Fibroblast of mammary gland (primary cell): ENCODE results near the gene HOXB7.
A peak's percentile ranks its signal among the peaks of the same experiment; 100 is the strongest.

Experiments used
- DNase-seq: peaks from one replicate; pipeline ENCODE4 v3.0.0-alpha.2; 2010; ENCODE audit warnings: low read depth
- H3K4me3 ChIP-seq: 2 replicates; pipeline ENCODE4 v1.5.1; 2011; ENCODE audit warnings: low read depth, mild to moderate bottlenecking, low read length, moderate library complexity; ENCODE audit not compliant: control insufficient read depth
- CTCF ChIP-seq: conservative IDR thresholded peaks from 2 replicates; pipeline ENCODE4 v1.5.1; 2011; ENCODE audit warnings: low read depth, low read length, inconsistent platforms; ENCODE audit not compliant: control insufficient read depth, insufficient read depth

HOXB7 gene

DNA sequence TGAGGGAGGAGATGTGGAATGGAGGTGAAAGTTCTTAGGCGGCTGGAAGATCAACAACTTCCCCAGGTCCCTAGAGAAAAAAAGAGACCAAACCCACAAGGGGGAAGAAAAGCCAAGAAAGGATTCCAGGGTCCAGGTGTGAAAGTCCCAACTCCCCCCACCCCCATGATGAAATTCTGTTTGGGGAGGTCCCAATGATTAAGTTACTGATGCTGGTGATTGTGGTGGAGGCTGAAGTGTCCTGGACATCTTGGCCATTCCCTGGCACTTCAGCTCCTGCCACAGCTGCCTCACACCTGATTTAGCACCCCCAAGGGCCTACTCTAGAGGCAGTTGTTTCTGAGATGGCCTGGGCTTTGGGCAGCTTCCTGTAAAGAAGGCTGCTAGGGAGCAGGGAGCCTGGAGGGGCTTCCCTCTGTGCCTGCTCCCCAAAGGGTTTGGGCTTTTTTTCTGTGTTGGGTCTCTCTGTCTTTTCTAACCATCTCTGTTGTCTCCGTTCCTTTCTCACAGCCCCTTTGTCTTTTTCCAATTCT lies 45.7 kb downstream of the HOXB7 start:
- TF ChIP-seq CTCF, result no peak
- DNase-seq, result no peak
- peak overlapping the region; percentile 55 for H3K4me3 ChIP-seq

DNA sequence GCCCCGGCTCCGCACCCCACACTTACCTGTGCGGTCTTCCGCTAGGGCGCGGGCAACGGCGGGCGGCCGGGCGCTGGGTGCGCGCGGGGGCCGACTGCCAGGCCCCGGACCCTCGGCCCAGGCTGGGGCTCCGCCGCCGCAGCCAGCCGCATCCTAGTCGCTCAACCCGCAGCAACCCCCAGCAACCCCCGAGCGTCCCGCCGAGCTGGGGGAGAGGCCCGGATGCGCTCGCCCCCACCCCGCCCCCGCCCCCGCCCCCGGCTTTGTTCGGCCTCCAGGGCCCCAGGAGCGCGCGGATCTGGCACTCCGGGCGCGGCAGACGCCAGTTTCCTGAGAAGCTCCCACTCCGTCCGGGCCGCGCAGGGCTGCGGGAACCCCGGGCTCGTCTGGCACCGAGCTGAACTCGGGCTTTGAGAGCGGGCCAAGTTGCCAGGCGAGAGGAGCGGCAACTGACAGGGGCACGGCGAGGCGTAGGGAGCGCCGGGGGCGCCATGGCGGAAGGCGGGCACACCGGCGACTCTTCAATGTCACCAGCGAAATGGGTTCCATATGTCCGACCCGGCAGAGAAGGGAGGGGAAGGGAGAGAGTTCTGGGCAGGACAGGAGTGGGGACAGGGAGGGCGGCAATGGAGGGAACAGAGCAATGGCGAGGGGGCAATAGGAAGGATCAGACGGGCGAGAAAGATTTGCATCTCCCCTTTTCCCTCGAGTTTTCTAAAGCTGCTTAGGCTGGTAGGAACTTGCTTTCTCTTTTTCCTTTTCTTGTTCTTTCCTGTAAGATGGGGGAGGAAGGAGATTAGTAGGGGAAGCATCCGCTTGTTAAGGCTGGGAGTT lies 46.4 kb downstream of the HOXB7 start:
- peak overlapping the region; percentile 55 for H3K4me3 ChIP-seq
- TF ChIP-seq CTCF, result no peak
- DNase-seq, result no peak

GRCh38 chr17:48563867-48564187 lies 47.0 kb downstream of the HOXB7 start:
- peak overlapping the region; percentile 35 for H3K4me3 ChIP-seq
- TF ChIP-seq CTCF, result no peak
- DNase-seq, result no peak

DNA sequence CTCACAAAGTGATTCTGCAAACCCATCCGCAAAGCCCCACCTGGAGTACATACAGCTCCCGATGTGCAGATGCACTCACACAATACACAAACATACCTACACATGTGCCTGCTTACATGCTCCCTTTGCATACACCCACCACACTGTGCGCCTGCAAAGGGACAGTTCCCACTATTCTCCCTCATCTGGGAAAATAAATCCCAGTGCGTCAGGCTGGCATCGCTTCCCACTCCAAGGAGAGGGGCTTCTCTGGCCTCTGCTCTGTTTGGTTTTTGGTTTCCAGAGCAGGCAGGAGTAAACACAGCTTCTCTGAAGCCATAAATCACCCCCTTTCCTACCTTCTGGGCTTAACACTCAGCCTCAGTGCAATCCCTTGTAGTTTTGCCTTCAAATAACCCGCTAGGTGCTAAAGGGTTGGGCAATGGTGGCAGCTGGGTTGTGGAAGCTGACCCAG lies 47.4 kb downstream of the HOXB7 start:
- TF ChIP-seq CTCF, result no peak
- no peak for DNase-seq
- peak overlapping the region; percentile 35 for H3K4me3 ChIP-seq

DNA sequence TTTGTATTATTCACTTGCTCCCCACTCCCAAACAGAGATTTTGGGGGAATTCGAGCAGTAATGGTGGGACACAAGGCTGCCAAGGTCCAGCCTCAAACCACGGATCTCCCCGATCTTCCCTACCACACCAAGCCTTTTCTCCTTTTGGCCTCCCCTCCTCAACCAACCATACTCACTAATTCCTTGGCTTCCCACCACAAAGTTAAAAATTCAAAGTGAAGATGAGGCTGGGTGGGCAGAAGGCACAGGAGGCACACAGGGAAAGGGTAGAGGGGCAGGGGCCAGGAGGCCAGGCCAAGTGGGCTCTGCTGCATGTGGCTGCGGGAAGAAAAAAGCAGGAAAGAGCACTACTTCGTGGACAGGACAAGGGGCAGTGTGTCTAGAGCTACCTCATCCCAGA lies 47.9 kb downstream of the HOXB7 start:
- no peak for TF ChIP-seq CTCF
- no peak overlapping the region for H3K4me3 ChIP-seq

DNA sequence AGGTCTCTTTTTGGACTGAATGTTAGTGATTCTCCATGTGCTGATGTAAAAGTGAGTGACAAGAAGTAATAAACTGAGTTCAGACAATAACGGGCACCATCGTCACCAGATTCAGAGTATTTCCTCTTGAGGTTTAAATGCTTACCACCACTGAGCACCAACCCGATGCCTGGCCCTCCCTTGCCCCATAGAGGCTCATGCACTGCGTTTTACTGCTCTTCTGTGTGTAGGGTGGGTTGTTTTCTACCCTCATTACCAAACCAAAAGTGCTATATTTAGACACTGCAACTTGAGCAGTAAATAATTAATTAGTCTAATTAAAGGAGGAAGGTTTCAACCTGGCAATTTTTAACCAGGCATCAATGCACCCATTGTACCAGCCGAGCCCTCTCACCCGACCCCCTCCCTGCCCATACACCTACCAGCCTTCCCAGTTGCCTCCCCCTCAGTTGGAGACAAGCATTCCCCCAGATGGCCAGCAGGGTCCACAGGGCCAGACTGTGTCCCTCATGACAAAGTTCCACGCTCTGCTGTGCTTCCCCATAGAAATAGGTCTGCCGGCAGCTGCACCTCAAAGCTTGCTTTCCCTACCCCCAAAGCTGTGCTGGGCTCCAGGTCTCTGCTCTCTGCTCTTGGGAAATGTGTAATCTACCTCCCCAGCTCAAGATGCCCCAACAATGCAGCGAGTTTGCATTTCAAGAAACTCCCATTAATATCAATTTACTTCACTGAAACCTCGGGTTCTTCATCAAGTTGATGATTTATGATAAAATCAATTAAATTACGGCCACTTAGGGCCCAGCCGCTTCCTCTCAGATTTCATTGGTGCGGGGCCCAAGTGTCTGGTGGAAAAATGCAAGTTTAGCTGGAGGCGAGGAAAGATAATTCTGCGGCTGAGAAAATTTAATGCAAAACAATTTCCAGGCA lies 48.7 kb downstream of the HOXB7 start:
- no peak overlapping the region for H3K4me3 ChIP-seq
- DNase-seq, result no peak
- peak; percentile 33 for TF ChIP-seq CTCF

More for the DNA sequence above, 47.9 kb downstream of the HOXB7 start:
- DNase-seq, result no peak
